Motor neuron (in vitro differentiated cells): ENCODE measurements around the gene GAB3. TPM values are rescaled to one million over a fixed set of nuclear protein-coding genes. Genes with fewer than 3 reads are reported as not detected.
A peak's percentile ranks its signal among the peaks of the same experiment; 100 is the strongest.
"Not testable (repeated sequence)": the region's sequence is repeated elsewhere in the genome, so short reads cannot be mapped to it uniquely, and the experiment has no call there.

Experiments
- ATAC-seq, 8 experiments: fragments of 200-7000 bp; cut with Tn5 transposase; replicated peaks in 6 of 8; 2 replicates each; pipeline ENCODE4 v1.8.0; 2021; ENCODE audit warnings: mild to moderate bottlenecking in 8 of 8, moderate library complexity in 8 of 8
- H3K27ac ChIP-seq, 2 donors: fragments of 250-450 bp; sonication (Bioruptor Pico); 2 replicates each; pipeline ENCODE4 v1.9.0; 2021; ENCODE audit warnings: antibody characterized with exemption in 2 of 2, mild to moderate bottlenecking in 2 of 2, moderate library complexity in 1 of 2
- H3K4me1 ChIP-seq, 2 donors: fragments of 250-450 bp; sonication (Bioruptor Pico); replicated peaks in 1 of 2; 2 replicates each; pipeline ENCODE4 v1.6.1; 2021; ENCODE audit warnings: antibody characterized with exemption in 2 of 2, mild to moderate bottlenecking in 2 of 2, moderate library complexity in 1 of 2
- H3K4me3 ChIP-seq, 5 donors: fragments of 250-450 bp; sonication (Bioruptor Pico); 2 replicates each; pipeline ENCODE4 v1.9.0; 2021; ENCODE audit warnings: antibody characterized with exemption in 5 of 5, mild to moderate bottlenecking in 5 of 5, moderate library complexity in 4 of 5
- WGBS, 10 experiments: fragments of 450-650 bp; shearing (Covaris generic); methylation state at CpG; one replicate each; pipeline ENCODE4 v1.0.0; 2022; 5-methylcytosine and 5-hydroxymethylcytosine counted together
- in situ Hi-C, 9 experiments: fragments of 400-800 bp; cut with MboI; loops; one replicate each; pipeline ENCODE4 v1.15.0; 2021; ENCODE audit warnings: low sequenced_read_pairs in 9 of 9, low pct_unique_long_range_greater_than_20kb in 2 of 9; ENCODE audit not compliant: unreplicated experiment in 9 of 9
- total RNA-seq, 8 experiments: library from RNA; unstranded; fragments of 300-600 nt; gene quantifications; 2 replicates each; pipeline versions ENCODE4 v1.2.3 to v1.2.4, GENCODE V29; 2022

The GAB3 gene
- total RNA-seq, 8 experiments from 2014 or later, result 0.38 to 13.8 (median 2.1) TPM; not detected in 2

- H3K4me1 ChIP-seq, result no peaks in the 10 kb centered on the region
- no peak overlapping the region for H3K4me3 ChIP-seq
- 16 to 50% methylated on average over 1 to 6 of the region's 6 CpGs; no CpG with 5 or more reads in 8 of the 10 experiments for WGBS, 10 experiments
- in situ Hi-C loops, result no loop called here
- H3K27ac ChIP-seq, result no peak overlapping the region
- no peak for ATAC-seq
Measured at GRCh38 chrX:154698630-154699248, 52.1 kb downstream of the GAB3 start.

DNA sequence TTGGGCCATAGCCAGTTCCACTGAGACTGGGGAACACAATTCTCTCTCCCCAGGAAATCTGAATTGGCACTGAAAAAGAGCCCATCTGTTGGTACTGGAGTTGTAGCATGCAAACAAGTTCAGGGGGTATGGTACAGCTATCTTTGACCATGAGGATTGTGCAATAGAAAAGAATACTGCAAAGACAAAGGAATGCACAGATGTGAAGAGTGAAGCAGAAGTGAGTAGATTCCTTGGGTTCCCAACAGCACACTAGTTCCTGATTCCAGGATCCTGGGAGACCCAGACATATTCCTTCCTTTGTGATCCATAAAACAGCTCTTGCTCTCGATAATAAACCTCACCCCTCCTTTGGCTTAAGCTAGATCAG lies 54.2 kb downstream of the GAB3 start:
- peak in 2 of 8 experiments; percentile 58 to 62 for ATAC-seq
- in situ Hi-C loops, result no loop called here
- 40% methylated on average over 1 of the region's 1 CpG; no CpG with 5 or more reads in 9 of the 10 experiments for WGBS, 10 experiments
- H3K4me3 ChIP-seq, result no peak overlapping the region
- no peaks in the 10 kb centered on the region for H3K4me1 ChIP-seq
- no peak overlapping the region for H3K27ac ChIP-seq

DNA sequence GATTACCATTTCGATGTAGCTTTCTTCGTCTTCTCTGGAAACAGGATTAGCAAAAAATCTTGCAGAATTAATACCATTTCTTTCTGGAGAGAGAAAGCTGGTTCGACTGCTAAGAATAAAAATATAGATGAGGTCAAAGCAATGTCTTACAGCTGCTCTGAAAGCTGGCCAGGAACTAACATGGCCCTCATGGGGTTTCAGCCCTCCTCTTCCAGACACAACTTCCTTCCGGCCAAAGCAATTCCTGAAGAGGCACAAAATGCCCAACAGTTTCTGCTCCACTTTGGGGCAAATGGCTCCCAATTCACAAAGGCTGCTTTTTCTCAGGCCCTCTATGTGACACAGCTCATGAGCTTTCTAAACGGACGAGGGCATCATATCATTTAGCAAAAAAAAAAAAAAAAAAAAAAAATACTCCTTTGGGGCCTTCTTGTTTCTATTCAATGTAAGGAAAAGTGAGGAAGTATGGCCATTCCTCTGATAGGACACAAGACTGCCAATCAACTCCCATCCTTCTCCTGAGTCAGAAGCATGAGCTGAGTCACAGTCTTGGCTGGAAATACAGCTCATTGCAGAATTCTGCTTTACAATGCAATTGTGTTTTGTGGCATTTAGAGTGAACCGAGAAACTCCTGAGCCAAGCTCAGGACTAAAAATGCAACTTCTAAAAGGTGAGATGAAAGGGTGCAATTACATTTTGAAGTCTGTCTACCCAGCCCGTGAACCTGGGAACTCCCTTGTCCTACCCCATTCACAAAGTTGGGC lies 54.8 kb downstream of the GAB3 start:
- Histone ChIP-seq H3K27ac (no peak overlapping the region), H3K4me1 (no peaks in the 10 kb centered on the region), H3K4me3 (no peak overlapping the region)
- in situ Hi-C loops, result no loop called here
- 0 to 92% (median 37%) methylated on average over 1 to 8 of the region's 8 CpGs; no CpG with 5 or more reads in 2 of the 10 experiments for WGBS, 10 experiments
- peak in 2 of 8 experiments; percentile 98 for ATAC-seq

- Histone ChIP-seq H3K27ac (no peak overlapping the region), H3K4me1 (no peaks in the 10 kb centered on the region), H3K4me3 (no peak overlapping the region)
- in situ Hi-C loops, result no loop called here
- ATAC-seq, result no peak
- 61 to 100% (median 94%) methylated on average over 1 to 3 of the region's 3 CpGs; no CpG with 5 or more reads in 5 of the 10 experiments for WGBS, 10 experiments
Measured at GRCh38 chrX:154693394-154693793, 57.5 kb downstream of the GAB3 start.

GRCh38 chrX:154690438-154690837 lies 60.4 kb downstream of the GAB3 start:
- H3K27ac ChIP-seq, ATAC-seq, in situ Hi-C loops, H3K4me1 ChIP-seq, H3K4me3 ChIP-seq: not testable (repeated sequence)
- WGBS, 10 experiments, result 80% methylated on average over 1 of the region's 2 CpGs; no CpG with 5 or more reads in 9 of the 10 experiments

DNA sequence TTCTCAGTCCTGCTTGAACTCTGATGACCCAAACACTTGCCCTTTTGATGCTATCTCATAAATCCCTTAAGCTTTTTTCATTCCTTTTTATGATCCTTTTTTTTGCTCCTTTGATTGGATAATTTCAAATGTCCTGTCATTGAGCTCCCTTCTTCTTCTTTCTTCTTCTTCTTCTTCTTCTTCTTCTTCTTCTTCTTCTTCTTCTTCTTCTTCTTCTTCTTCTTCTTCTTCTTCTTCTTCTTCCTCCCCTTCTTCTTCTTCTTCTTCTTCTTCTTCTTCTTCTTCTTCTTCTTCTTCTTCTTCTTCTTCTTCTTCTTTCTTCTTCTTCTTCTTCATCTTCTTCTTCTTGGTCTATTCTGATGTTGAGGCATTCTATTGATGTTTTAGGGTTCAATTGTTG lies 78.8 kb downstream of the GAB3 start:
- H3K27ac ChIP-seq, ATAC-seq, H3K4me3 ChIP-seq, H3K4me1 ChIP-seq, in situ Hi-C loops: not testable (repeated sequence)

DNA sequence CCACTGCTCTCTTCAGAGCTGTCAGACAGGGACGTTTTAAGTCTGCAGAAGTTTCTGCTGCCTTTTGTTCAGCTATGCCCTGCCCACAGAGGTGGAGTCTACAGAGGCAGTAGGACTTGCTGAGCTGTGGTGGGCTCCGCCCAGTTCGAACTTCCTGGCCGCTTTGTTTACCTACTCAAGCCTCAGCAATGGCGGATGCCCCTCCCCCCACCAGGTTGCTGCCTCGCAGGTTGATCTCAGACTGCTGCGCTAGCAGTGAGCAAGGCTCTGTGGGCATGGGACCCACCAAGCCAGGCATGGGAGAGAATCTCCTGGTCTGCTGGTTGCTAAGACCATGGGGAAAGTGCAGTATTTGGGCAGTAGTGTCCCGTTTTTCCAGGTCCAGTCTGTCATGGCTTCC lies 80.0 kb downstream of the GAB3 start:
- in situ Hi-C loops, result not testable (repeated sequence)

GRCh38 chrX:154661899-154662298 lies 89.0 kb downstream of the GAB3 start:
- 57 to 100% (median 64%) methylated on average over 1 to 4 of the region's 7 CpGs; no CpG with 5 or more reads in 7 of the 10 experiments for WGBS, 10 experiments
- Histone ChIP-seq H3K27ac (no peak overlapping the region), H3K4me1 (no peaks in the 10 kb centered on the region), H3K4me3 (no peak overlapping the region)
- ATAC-seq, result no peak
- in situ Hi-C loops, result no loop called here

More for the DNA sequence above, 80.0 kb downstream of the GAB3 start:
- WGBS, 10 experiments, result 25% methylated on average over 6 of the region's 8 CpGs; no CpG with 5 or more reads in 9 of the 10 experiments
- not testable (repeated sequence) for H3K27ac ChIP-seq, H3K4me3 ChIP-seq, ATAC-seq, H3K4me1 ChIP-seq

DNA sequence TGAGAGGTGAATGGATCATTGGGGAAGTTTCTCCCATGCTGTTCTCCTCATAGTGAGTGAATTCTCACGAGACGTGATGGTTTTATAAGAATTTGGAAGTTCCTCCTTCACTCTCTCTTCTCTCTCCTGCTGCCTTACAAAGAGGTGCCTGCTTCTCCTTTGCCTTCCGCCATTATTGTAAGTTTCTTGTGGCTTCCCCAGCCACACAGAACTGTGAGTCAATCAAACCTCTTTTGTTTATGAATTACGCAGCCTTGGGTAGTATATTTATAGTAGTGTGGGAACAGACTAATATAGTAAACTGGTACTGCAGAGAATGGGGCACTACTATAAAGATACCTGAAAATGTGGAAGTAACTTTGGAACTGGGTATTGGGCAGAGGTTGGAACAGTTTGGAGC lies 89.7 kb downstream of the GAB3 start:
- 0 to 80% (median 15%) methylated on average over 1 to 4 of the region's 4 CpGs; no CpG with 5 or more reads in 6 of the 10 experiments for WGBS, 10 experiments
- in situ Hi-C loops, result no loop called here
- no peak overlapping the region for H3K4me3 ChIP-seq
- no peaks in the 10 kb centered on the region for H3K4me1 ChIP-seq
- no peak for ATAC-seq
- no peak overlapping the region for H3K27ac ChIP-seq

GRCh38 chrX:154660541-154660940 lies 90.3 kb downstream of the GAB3 start:
- H3K4me3 ChIP-seq, result no peak overlapping the region
- in situ Hi-C loops, result no loop called here
- H3K27ac ChIP-seq, result no peak overlapping the region
- WGBS, 10 experiments, result 41 to 100% (median 60%) methylated on average over 1 to 4 of the region's 6 CpGs; no CpG with 5 or more reads in 3 of the 10 experiments
- no peaks in the 10 kb centered on the region for H3K4me1 ChIP-seq
- no peak for ATAC-seq

GRCh38 chrX:154658957-154659356 lies 91.9 kb downstream of the GAB3 start:
- in situ Hi-C loops, result no loop called here

DNA sequence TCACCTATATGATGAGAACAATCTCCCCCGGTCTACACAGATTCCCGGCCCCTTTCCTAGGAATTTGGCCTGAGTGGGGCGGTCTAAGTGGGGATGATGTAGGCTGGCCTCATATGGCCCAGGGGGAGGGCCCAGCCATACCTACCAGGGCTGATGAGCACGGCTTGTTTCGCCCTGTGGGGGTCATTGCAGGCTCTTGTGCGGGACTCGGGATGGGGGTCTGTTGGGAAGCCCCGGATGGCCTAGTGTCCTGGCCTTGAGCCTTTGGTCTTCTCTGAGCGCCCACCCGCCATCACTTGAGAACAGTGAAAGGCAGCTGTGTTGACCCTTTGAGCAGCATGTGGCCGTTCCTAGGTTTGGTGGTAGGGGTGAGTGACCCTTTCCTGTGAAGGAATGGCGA lies 92.7 kb downstream of the GAB3 start:
- no peak for ATAC-seq
- WGBS, 10 experiments, result 64% methylated on average over 4 of the region's 12 CpGs; no CpG with 5 or more reads in 9 of the 10 experiments
- in situ Hi-C loops, result no loop called here
- Histone ChIP-seq H3K27ac (no peak overlapping the region), H3K4me3 (no peak overlapping the region), H3K4me1 (no peaks in the 10 kb centered on the region)

More at GRCh38 chrX:154658957-154659356, 91.9 kb downstream of the GAB3 start:
- WGBS, 10 experiments, result 40 to 100% (median 68%) methylated on average over 1 to 8 of the region's 11 CpGs; no CpG with 5 or more reads in 6 of the 10 experiments
- Histone ChIP-seq H3K4me1 (no peaks in the 10 kb centered on the region), H3K4me3 (no peak overlapping the region), H3K27ac (no peak overlapping the region)
- no peak for ATAC-seq

GRCh38 chrX:154657226-154657805 lies 93.6 kb downstream of the GAB3 start:
- Histone ChIP-seq H3K27ac (no peak overlapping the region), H3K4me3 (no peak overlapping the region), H3K4me1 (no peaks in the 10 kb centered on the region)
- ATAC-seq, result no peak
- in situ Hi-C loops, result no loop called here
- 20 to 92% (median 76%) methylated on average over 1 to 15 of the region's 15 CpGs; no CpG with 5 or more reads in 5 of the 10 experiments for WGBS, 10 experiments
